HEK293 (cell line): Measurements from ENCODE around the gene CDC27.
"Not testable (repeated sequence)": the region's sequence is repeated elsewhere in the genome, so short reads cannot be mapped to it uniquely, and the experiment has no call there.

Experiments used
- CTCF ChIA-PET: fragments of 350-600 bp; formaldehyde crosslinking; extraction: SDS; loops from one replicate; lab custom pipeline; 2021; ENCODE audit warnings: antibody characterized with exemption; lab: Yijun Ruan, JAX
- POLR2A ChIA-PET: fragments of 300-600 bp; formaldehyde crosslinking; extraction: SDS; loops from one replicate; lab custom pipeline; 2020; ENCODE audit warnings: antibody characterized with exemption, inconsistent platforms; lab: Yijun Ruan, JAX
- H3K27ac ChIP-seq: fragments of 200-500 bp; sonication (Bioruptor generic); 2 replicates; pipeline ENCODE4 v1.5.1; 2014; ENCODE audit warnings: low read depth, low read length, control low read depth, inconsistent platforms; ENCODE audit errors: extremely low read depth
- H3K36me3 ChIP-seq, 2 experiments: fragments of 200-500 bp in 1 of 2; sonication (Bioruptor generic) in 1 of 2; 1 replicate in 1 of 2; 2 replicates in 1 of 2; pipeline ENCODE4 v1.5.1; 2014 to 2017; ENCODE audit warnings: inconsistent platforms in 2 of 2, low read length in 2 of 2; ENCODE audit not compliant: control insufficient read depth in 2 of 2, insufficient read depth in 1 of 2
- H3K4me1 ChIP-seq: fragments of 200-500 bp; sonication (Bioruptor generic); 2 replicates; pipeline ENCODE4 v1.5.1; 2014; ENCODE audit warnings: mild to moderate bottlenecking, low read length, inconsistent platforms; ENCODE audit not compliant: control insufficient read depth, insufficient read depth
- H3K4me3 ChIP-seq: 2 replicates; pipeline ENCODE4 v1.5.1; 2011; ENCODE audit warnings: low read depth, mild to moderate bottlenecking, control low read depth, low read length, moderate library complexity
- H3K9me3 ChIP-seq: fragments of 200-500 bp; sonication (Bioruptor generic); 2 replicates; pipeline ENCODE4 v1.5.1; 2014; ENCODE audit warnings: low read depth, low read length, inconsistent platforms; ENCODE audit not compliant: control insufficient read depth, insufficient read depth
- BCL11B ChIP-seq: fragments of 450-650 bp; formaldehyde crosslinking; IDR thresholded peaks from 2 replicates; pipeline ENCODE4 v1.5.1; 2016; ENCODE audit warnings: low read depth, missing biosample characterization, missing genetic modification characterization
- FEZF1 ChIP-seq: fragments of 450-650 bp; formaldehyde crosslinking; IDR thresholded peaks from 2 replicates; pipeline ENCODE4 v1.5.1; 2016; ENCODE audit warnings: missing biosample characterization, missing genetic modification characterization
- KLF8 ChIP-seq: fragments of 450-650 bp; formaldehyde crosslinking; IDR thresholded peaks from 2 replicates; pipeline ENCODE4 v1.5.1; 2016; ENCODE audit warnings: missing biosample characterization, missing genetic modification characterization
- OSR2 ChIP-seq: fragments of 450-650 bp; formaldehyde crosslinking; IDR thresholded peaks from 2 replicates; pipeline ENCODE4 v1.5.1; 2016; ENCODE audit warnings: missing biosample characterization, missing genetic modification characterization
- PRDM4 ChIP-seq: fragments of 450-650 bp; formaldehyde crosslinking; IDR thresholded peaks from 2 replicates; pipeline ENCODE4 v1.5.1; 2017; ENCODE audit warnings: missing biosample characterization, missing genetic modification characterization
- SETDB1 ChIP-seq: IDR thresholded peaks from one replicate; pipeline ENCODE4 v1.6.1; 2017; ENCODE audit warnings: mild to moderate bottlenecking, low read length, moderate library complexity, mixed read lengths; ENCODE audit not compliant: insufficient read length
- ZBTB48 ChIP-seq: fragments of 450-650 bp; formaldehyde crosslinking; IDR thresholded peaks from 2 replicates; pipeline ENCODE4 v1.5.1; 2016; ENCODE audit warnings: missing biosample characterization, missing genetic modification characterization
- ZEB2 ChIP-seq: fragments of 450-650 bp; formaldehyde crosslinking; IDR thresholded peaks from 2 replicates; pipeline ENCODE4 v1.5.1; 2016; ENCODE audit warnings: missing biosample characterization, missing genetic modification characterization
- ZFP3 ChIP-seq: fragments of 450-650 bp; formaldehyde crosslinking; IDR thresholded peaks from 2 replicates; pipeline ENCODE4 v1.5.1; 2016; ENCODE audit warnings: low read depth, missing biosample characterization, missing genetic modification characterization
- ZIC2 ChIP-seq: fragments of 450-650 bp; formaldehyde crosslinking; IDR thresholded peaks from 2 replicates; pipeline ENCODE4 v1.5.1; 2016; ENCODE audit warnings: missing biosample characterization, missing genetic modification characterization
- ZNF114 ChIP-seq: fragments of 450-650 bp; formaldehyde crosslinking; IDR thresholded peaks from 2 replicates; pipeline ENCODE4 v1.5.0; 2017; ENCODE audit warnings: missing biosample characterization, missing genetic modification characterization
- ZNF133 ChIP-seq: fragments of 450-650 bp; formaldehyde crosslinking; IDR thresholded peaks from 2 replicates; pipeline ENCODE4 v1.5.1; 2016; ENCODE audit warnings: missing biosample characterization, missing genetic modification characterization
- ZNF138 ChIP-seq: fragments of 450-650 bp; formaldehyde crosslinking; IDR thresholded peaks from 2 replicates; pipeline ENCODE4 v1.5.1; 2016; ENCODE audit warnings: missing biosample characterization, missing genetic modification characterization, borderline replicate concordance
- ZNF175 ChIP-seq: fragments of 450-650 bp; formaldehyde crosslinking; IDR thresholded peaks from 2 replicates; pipeline ENCODE4 v1.5.1; 2016; ENCODE audit warnings: missing biosample characterization, missing genetic modification characterization
- ZNF248 ChIP-seq: fragments of 450-650 bp; formaldehyde crosslinking; IDR thresholded peaks from 2 replicates; pipeline ENCODE4 v1.5.1; 2017; ENCODE audit warnings: missing biosample characterization, missing genetic modification characterization
- ZNF280C ChIP-seq: fragments of 450-650 bp; formaldehyde crosslinking; IDR thresholded peaks from 2 replicates; pipeline ENCODE4 v1.5.1; 2016; ENCODE audit warnings: missing biosample characterization, missing genetic modification characterization
- ZNF350 ChIP-seq: fragments of 450-650 bp; formaldehyde crosslinking; IDR thresholded peaks from 2 replicates; pipeline ENCODE4 v1.5.0; 2017; ENCODE audit warnings: missing biosample characterization, mild to moderate bottlenecking, missing genetic modification characterization
- ZNF416 ChIP-seq: fragments of 450-650 bp; formaldehyde crosslinking; IDR thresholded peaks from 2 replicates; pipeline ENCODE4 v1.5.1; 2016; ENCODE audit warnings: missing biosample characterization, missing genetic modification characterization
- ZNF473 ChIP-seq: fragments of 450-650 bp; formaldehyde crosslinking; IDR thresholded peaks from 2 replicates; pipeline ENCODE4 v1.5.1; 2017; ENCODE audit warnings: missing biosample characterization, missing genetic modification characterization
- ZNF501 ChIP-seq: fragments of 450-650 bp; formaldehyde crosslinking; IDR thresholded peaks from 2 replicates; pipeline ENCODE4 v1.5.1; 2016; ENCODE audit warnings: missing biosample characterization, missing genetic modification characterization
- ZNF513 ChIP-seq: fragments of 450-650 bp; IDR thresholded peaks from 2 replicates; pipeline ENCODE4 v1.5.1; 2018; ENCODE audit warnings: missing biosample characterization, missing genetic modification characterization
- ZNF560 ChIP-seq: fragments of 450-650 bp; formaldehyde crosslinking; IDR thresholded peaks from 2 replicates; pipeline ENCODE4 v1.5.1; 2017; ENCODE audit warnings: missing biosample characterization, missing genetic modification characterization, borderline replicate concordance
- ZNF707 ChIP-seq: fragments of 450-650 bp; formaldehyde crosslinking; IDR thresholded peaks from 2 replicates; pipeline ENCODE4 v1.5.1; 2016; ENCODE audit warnings: missing biosample characterization, missing genetic modification characterization
- ZNF830 ChIP-seq: fragments of 450-650 bp; IDR thresholded peaks from 2 replicates; pipeline ENCODE4 v1.5.0; 2018; ENCODE audit warnings: missing biosample characterization, missing genetic modification characterization, low read depth, mild to moderate bottlenecking, moderate library complexity

The CDC27 gene

GRCh38 chr17:47145351-47145750 is 43.7 kb downstream of the CDC27 start:
- Histone ChIP-seq H3K27ac (no peak overlapping the region), H3K36me3 (peaks cover 83 to 93% of the 10 kb centered on the region in 2 experiments), H3K9me3 (no peaks in the 10 kb centered on the region), H3K4me3 (no peak overlapping the region), H3K4me1 (no peaks in the 10 kb centered on the region)
- CTCF ChIA-PET = interaction anchor here (0.6 kb wide), 1 partner anchor 451 kb away, joined by 4 read pairs; no protein-coding TSS in a partner anchor
- POLR2A ChIA-PET = no interaction called here
- TF ChIP-seq PRDM4 = no peak
- no peak for TF ChIP-seq ZNF248 (tag by site-specific recombination)
- no peak for TF ChIP-seq ZNF473
- no peak for TF ChIP-seq ZNF830
- TF ChIP-seq FEZF1 = no peak
- no peak for TF ChIP-seq SETDB1
- no peak for TF ChIP-seq KLF8 (tag by site-specific recombination)
- no peak for TF ChIP-seq ZNF416

- no peak for TF ChIP-seq ZEB2 (tag by site-specific recombination)
- TF ChIP-seq ZNF513 (tag by site-specific recombination) = peak; percentile 97
- ChIA-PET CTCF (no interaction called here), POLR2A (interaction anchor here (0.7 kb wide), 1 partner anchor 117 kb away, joined by 8 read pairs; no protein-coding TSS in a partner anchor)
- Histone ChIP-seq H3K9me3 (no peaks in the 10 kb centered on the region), H3K36me3 (peaks cover 73 to 74% of the 10 kb centered on the region in 2 experiments), H3K4me3 (no peak overlapping the region), H3K27ac (no peak overlapping the region), H3K4me1 (no peaks in the 10 kb centered on the region)
Observed at GRCh38 chr17:47135235-47135634, 53.9 kb downstream of the CDC27 start.

GRCh38 chr17:47134354-47134753 is 54.7 kb downstream of the CDC27 start:
- not testable (repeated sequence) for H3K4me3 ChIP-seq, H3K27ac ChIP-seq, H3K9me3 ChIP-seq, H3K4me1 ChIP-seq
- POLR2A ChIA-PET = interaction anchor here (0.6 to 0.7 kb wide), 2 partner anchors 18 to 117 kb away, joined by 4 to 8 read pairs; no protein-coding TSS in a partner anchor
- H3K36me3 ChIP-seq = peaks cover 73 to 75% of the 10 kb centered on the region in 2 experiments
- CTCF ChIA-PET = interaction anchor here (0.6 kb wide), 2 partner anchors 490 to 502 kb away, joined by 3 to 8 read pairs; no protein-coding TSS in a partner anchor

GRCh38 chr17:47131761-47132160 is 57.3 kb downstream of the CDC27 start:
- no peaks in the 10 kb centered on the region for H3K9me3 ChIP-seq
- no peaks in the 10 kb centered on the region for H3K4me1 ChIP-seq
- peaks cover 71 to 75% of the 10 kb centered on the region in 2 experiments for H3K36me3 ChIP-seq
- ChIA-PET POLR2A (interaction anchor here (0.5 kb wide), 1 partner anchor 46 kb away, joined by 6 read pairs; no protein-coding TSS in a partner anchor), CTCF (interaction anchor here (0.6 to 1.2 kb wide), 4 partner anchors 14 to 205 kb away, joined by 3 to 5 read pairs (median 4); no protein-coding TSS in a partner anchor)
- H3K27ac ChIP-seq = no peak overlapping the region
- H3K4me3 ChIP-seq = no peak overlapping the region
- TF ChIP-seq ZNF175 (tag by site-specific recombination) (no peak), ZNF501 (no peak), BCL11B (tag by site-specific recombination) (no peak), ZNF138 (tag by site-specific recombination) (no peak), OSR2 (tag by site-specific recombination) (no peak), ZFP3 (no peak), ZNF707 (tag by site-specific recombination) (no peak), ZNF350 (tag by site-specific recombination) (no peak), ZNF280C (no peak), ZBTB48 (no peak), ZIC2 (tag by site-specific recombination) (no peak), ZNF133 (tag by site-specific recombination) (no peak), ZNF560 (no peak), ZNF114 (tag by site-specific recombination) (no peak)
